K562 (cell line): Measurements from ENCODE around the gene LHPP. TPM values are rescaled to one million over a fixed set of nuclear protein-coding genes. Genes with fewer than 3 reads are reported as not detected.

Experiments
- CBX3 ChIP-seq, 2 experiments: IDR thresholded peaks; 1 replicate in 1 of 2; 2 replicates in 1 of 2; pipeline ENCODE4 v1.6.1; 2012; ENCODE audit warnings: inconsistent platforms in 2 of 2, low read length in 2 of 2, borderline replicate concordance in 1 of 2, control low read depth in 1 of 2
- CC2D1A ChIP-seq: fragments of 450-650 bp; IDR thresholded peaks from 2 replicates; pipeline ENCODE4 v1.6.1; 2017; ENCODE audit warnings: mild to moderate bottlenecking
- CREM ChIP-seq: IDR thresholded peaks from 2 replicates; pipeline ENCODE4 v1.6.1; 2014; ENCODE audit warnings: antibody characterized with exemption, low read depth
- E2F6 ChIP-seq, 2 experiments: IDR thresholded peaks; 2 replicates each; pipeline ENCODE4 v1.6.1; 2011; ENCODE audit warnings: borderline replicate concordance in 1 of 2, control low read depth in 1 of 2, low read depth in 1 of 2, low read length in 1 of 2, mild to moderate bottlenecking in 1 of 2, mixed read lengths in 1 of 2, moderate library complexity in 1 of 2; ENCODE audit not compliant: insufficient read depth in 1 of 2, insufficient read length in 1 of 2, poor library complexity in 1 of 2, severe bottlenecking in 1 of 2; ENCODE audit errors: extremely low read depth in 1 of 2
- ETS1 ChIP-seq: conservative IDR thresholded peaks from 2 replicates; pipeline ENCODE4 v1.6.1; 2011; ENCODE audit warnings: low read depth, mild to moderate bottlenecking, low read length; ENCODE audit not compliant: control insufficient read depth
- ETV1 ChIP-seq: fragments of 450-650 bp; conservative IDR thresholded peaks from 2 replicates; pipeline ENCODE4 v1.6.1; 2016; ENCODE audit warnings: missing genetic modification characterization, control low read depth, low read depth, missing compliant biosample characterization
- FOXP1 ChIP-seq: sonication (generic); formaldehyde crosslinking; IDR thresholded peaks from 2 replicates; pipeline ENCODE4 v1.8.0; 2022; ENCODE audit warnings: mild to moderate bottlenecking, missing genetic modification reagents
- GATA2 ChIP-seq: sonication (generic); formaldehyde crosslinking; IDR thresholded peaks from 2 replicates; pipeline ENCODE4 v1.4.0; 2020; ENCODE audit warnings: mild to moderate bottlenecking, missing genetic modification reagents
- HDAC1 ChIP-seq, 2 experiments: fragments of 450-650 bp; IDR thresholded peaks; 2 replicates each; pipeline ENCODE4 v1.6.1; 2016 to 2017; ENCODE audit warnings: inconsistent platforms in 1 of 2, mild to moderate bottlenecking in 1 of 2, moderate library complexity in 1 of 2
- HNRNPUL1 ChIP-seq: fragments of 200-400 bp; formaldehyde crosslinking; IDR thresholded peaks from 2 replicates; pipeline ENCODE4 v1.6.1; 2017; ENCODE audit warnings: low read length
- LCOR ChIP-seq: sonication (generic); formaldehyde crosslinking; IDR thresholded peaks from 2 replicates; pipeline ENCODE4 v1.8.0; 2022; ENCODE audit warnings: mild to moderate bottlenecking, missing genetic modification reagents
- PRPF4 ChIP-seq: fragments of 200-400 bp; formaldehyde crosslinking; IDR thresholded peaks from one replicate; pipeline ENCODE4 v1.6.1; 2017; ENCODE audit warnings: low read length, low read depth, mild to moderate bottlenecking; ENCODE audit not compliant: insufficient read depth, poor library complexity, severe bottlenecking
- RAD21 ChIP-seq, 2 experiments: fragments of 250-450 bp in 1 of 2; fragments of 450-650 bp in 1 of 2; sonication (Bioruptor Pico) in 1 of 2; formaldehyde crosslinking in 1 of 2; IDR thresholded peaks in 1 of 2; conservative IDR thresholded peaks in 1 of 2; 2 replicates each; pipeline versions ENCODE4 v1.4.0 to v1.8.0; 2020 to 2022; ENCODE audit warnings: mild to moderate bottlenecking in 2 of 2, moderate library complexity in 1 of 2
- RBFOX2 ChIP-seq: fragments of 200-400 bp; formaldehyde crosslinking; IDR thresholded peaks from 2 replicates; pipeline ENCODE4 v1.6.1; 2017; ENCODE audit warnings: low read depth, mild to moderate bottlenecking, low read length, moderate library complexity
- RCOR1 ChIP-seq, 2 experiments: IDR thresholded peaks; 2 replicates each; pipeline ENCODE4 v1.6.1; 2012; ENCODE audit warnings: low read depth in 2 of 2, low read length in 2 of 2, borderline replicate concordance in 1 of 2, improper control_type of control experiment in 1 of 2
- SNRNP70 ChIP-seq: fragments of 200-400 bp; formaldehyde crosslinking; optimal IDR thresholded peaks from 2 replicates; pipeline ENCODE3; 2017; ENCODE audit warnings: low read depth, low read length
- YY1 ChIP-seq, 3 experiments: IDR thresholded peaks; 2 replicates each; pipeline ENCODE4 v1.6.1; 2011; ENCODE audit warnings: low read length in 2 of 3, mild to moderate bottlenecking in 2 of 3, moderate library complexity in 2 of 3, borderline replicate concordance in 1 of 3, control low read depth in 1 of 3, low read depth in 1 of 3; ENCODE audit not compliant: insufficient read depth in 3 of 3, insufficient replicate concordance in 2 of 3, control insufficient read depth in 1 of 3, insufficient read length in 1 of 3; ENCODE audit errors: extremely low read depth in 1 of 3
- ZBTB7A ChIP-seq: IDR thresholded peaks from 2 replicates; pipeline ENCODE4 v1.6.1; 2011; ENCODE audit warnings: low read depth, mild to moderate bottlenecking, low read length, moderate library complexity, borderline replicate concordance; ENCODE audit not compliant: control insufficient read depth
- ZFX ChIP-seq: sonication (generic); formaldehyde crosslinking; IDR thresholded peaks from 2 replicates; pipeline ENCODE4 v1.8.0; 2022; ENCODE audit warnings: mild to moderate bottlenecking, missing genetic modification reagents, moderate library complexity
- ZNF184 ChIP-seq: sonication (generic); formaldehyde crosslinking; IDR thresholded peaks from 2 replicates; pipeline ENCODE4 v1.5.0; 2020; ENCODE audit warnings: missing genetic modification reagents
- ZNF277 ChIP-seq: fragments of 250-450 bp; sonication (Bioruptor Pico); IDR thresholded peaks from 2 replicates; pipeline ENCODE4 v1.8.0; 2022; ENCODE audit warnings: inconsistent platforms, mild to moderate bottlenecking, moderate library complexity, borderline replicate concordance
- ZNF778 ChIP-seq: fragments of 450-650 bp; formaldehyde crosslinking; IDR thresholded peaks from 2 replicates; pipeline ENCODE4 v1.4.0; 2020; ENCODE audit warnings: mild to moderate bottlenecking, moderate library complexity
- polyA plus RNA-seq, 8 experiments: library from polyadenylated mRNA; depleted of rRNA in 4 of 8; stranded (reverse) in 5 of 8; unstranded in 3 of 8; fragments of >200 nt; fragmentation: Nextera tagmentation in 2 of 8; fragmentation: Illumina TruSeq in 1 of 8; extraction: Ambion mirVana in 2 of 8; extraction: Trizol in 1 of 8; gene quantifications; 2 replicates each; pipeline versions ENCODE4 v1.2.1 to v1.2.3, GENCODE V29; 2011 to 2014; ENCODE audit warnings: inconsistent platforms in 1 of 8, missing spikeins in 1 of 8
- total RNA-seq, 7 experiments: library from RNA; depleted of rRNA in 6 of 7; stranded (reverse); fragments of >200 nt in 6 of 7; fragmentation: Illumina TruSeq in 2 of 7; extraction: Trizol in 2 of 7; gene quantifications; 2 replicates each; pipeline versions ENCODE4 v1.2.1 to v1.2.3, GENCODE V29; 2011 to 2021; ENCODE audit warnings: low replicate concordance in 1 of 7

LHPP gene
- total and polyA plus RNA-seq, 9 of the 15 experiments (the other 6 are each of a cell fraction or from before 2014, with no cell fraction given), result 0.34 to 7.4 (median 3.0) TPM

GRCh38 chr10:124530215-124530665 lies 68.6 kb downstream of the LHPP start (continued):
- TF ChIP-seq ZNF778 (no peak), LCOR (CRISPR knock-in tag) (peak; percentile 45; the same call in 1 of the 2 replicates), GATA2 (CRISPR knock-in tag) (no peak), E2F6 (IDR thresholded peaks at IDR 0.05; ENCODE audit: borderline replicate concordance in 1 of 2, extremely low read depth in 1 of 2, insufficient read depth in 1 of 2, insufficient read length in 1 of 2, low read depth in 1 of 2, low read length in 1 of 2, poor library complexity in 1 of 2, severe bottlenecking in 1 of 2) (peak; percentile 21 to 40), HDAC1 (IDR thresholded peaks at IDR 0.05) (0 out of 4 replicates have a peak, but pooled peaks of 1 of the 2 experiments have one; percentile 26), ETS1 (no peak), ZNF184 (CRISPR knock-in tag) (no peak), RBFOX2 (0 out of 2 replicates have a peak, but pooled peaks have one; percentile 26), CBX3 (IDR thresholded peaks at IDR 0.05; ENCODE audit: borderline replicate concordance in 1 of 2, low read length in 2 of 2) (no peak), RCOR1 (IDR thresholded peaks at IDR 0.05; ENCODE audit: borderline replicate concordance in 1 of 2, low read depth in 2 of 2, low read length in 2 of 2) (0 out of 4 replicates have a peak, but pooled peaks of 1 of the 2 experiments have one; percentile 36), HNRNPUL1 (no peak), ZBTB7A (peak; percentile 35; the same call in 1 of the 2 replicates), ZNF277 (no peak), ZFX (CRISPR knock-in tag) (peak; percentile 39; the same call in 1 of the 2 replicates), CC2D1A (0 out of 2 replicates have a peak, but pooled peaks have one; percentile 36), YY1 (IDR thresholded peaks at IDR 0.05; ENCODE audit: borderline replicate concordance in 1 of 3, control insufficient read depth in 1 of 3, extremely low read depth in 1 of 3, insufficient read depth in 3 of 3, insufficient read length in 1 of 3, insufficient replicate concordance in 2 of 3, low read depth in 1 of 3, low read length in 2 of 3) (peak in 1 of 3 experiments; percentile 16), CREM (0 out of 2 replicates have a peak, but pooled peaks have one; percentile 17), PRPF4 (no peak), ETV1 (tag) (no peak), RAD21 (CRISPR knock-in tag; conservative IDR thresholded peaks at IDR 0.05 in 1 of 2, IDR thresholded peaks at IDR 0.05 in 1 of 2) (peak; percentile 70 to 88), SNRNP70 (no peak), FOXP1 (no peak)
